Epithelial cell of esophagus (primary cell): ENCODE results near the gene PRKAR2B.
A peak's percentile ranks its signal among the peaks of the same experiment; 100 is the strongest.

Source experiments
- DNase-seq: peaks from one replicate; pipeline ENCODE4 v3.0.0; 2010; ENCODE audit warnings: low read depth
- H3K4me3 ChIP-seq: 2 replicates; pipeline ENCODE4 v1.5.1; 2011; ENCODE audit warnings: mild to moderate bottlenecking, low read length, control low read depth
- TF ChIP-seq, protein P1 (sequence below): IDR thresholded peaks from 2 replicates; pipeline ENCODE4 v1.5.1; 2011; ENCODE audit warnings: low read depth, mild to moderate bottlenecking, low read length, control low read depth, inconsistent platforms; ENCODE audit not compliant: insufficient read depth; ENCODE audit errors: missing control alignments

The PRKAR2B gene

DNA sequence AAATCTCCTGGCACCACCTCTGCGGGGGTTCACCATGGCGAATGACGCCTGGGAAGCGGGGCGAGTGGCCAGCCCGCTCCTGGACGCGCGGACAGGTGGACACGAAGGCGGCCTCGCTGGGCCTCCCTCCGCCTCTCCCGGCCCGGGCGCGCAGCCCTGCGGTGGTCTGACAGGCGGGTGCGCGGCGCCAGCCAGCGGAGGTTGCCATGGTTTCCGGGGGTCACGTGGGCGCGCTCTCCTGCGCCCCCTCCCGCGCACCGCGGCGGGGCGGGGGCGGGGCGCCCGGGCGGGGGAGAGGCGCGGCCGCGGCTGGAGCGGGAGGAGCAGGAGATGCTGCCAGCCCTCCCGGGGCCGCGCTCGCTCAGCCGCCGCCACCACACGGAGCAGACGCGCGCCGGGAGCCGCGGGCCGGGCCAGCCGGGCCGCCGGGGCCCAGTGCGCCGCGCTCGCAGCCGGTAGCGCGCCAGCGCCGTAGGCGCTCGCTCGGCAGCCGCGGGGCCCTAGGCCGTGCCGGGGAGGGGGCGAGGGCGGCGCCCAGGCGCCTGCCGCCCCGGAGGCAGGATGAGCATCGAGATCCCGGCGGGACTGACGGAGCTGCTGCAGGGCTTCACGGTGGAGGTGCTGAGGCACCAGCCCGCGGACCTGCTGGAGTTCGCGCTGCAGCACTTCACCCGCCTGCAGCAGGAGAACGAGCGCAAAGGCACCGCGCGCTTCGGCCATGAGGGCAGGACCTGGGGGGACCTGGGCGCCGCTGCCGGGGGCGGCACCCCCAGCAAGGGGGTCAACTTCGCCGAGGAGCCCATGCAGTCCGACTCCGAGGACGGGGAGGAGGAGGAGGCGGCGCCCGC lies at the start of gene PRKAR2B:
Gene PRKAR2B (plus strand): TSS at position 359 of the 848 bp plus-strand sequence. CDS start 203 bp downstream, at position 562.
- peak; percentile 23 for DNase-seq
- H3K4me3 ChIP-seq: peak within 1 kb of the TSS; percentile 28
- TF ChIP-seq, protein P1, sequence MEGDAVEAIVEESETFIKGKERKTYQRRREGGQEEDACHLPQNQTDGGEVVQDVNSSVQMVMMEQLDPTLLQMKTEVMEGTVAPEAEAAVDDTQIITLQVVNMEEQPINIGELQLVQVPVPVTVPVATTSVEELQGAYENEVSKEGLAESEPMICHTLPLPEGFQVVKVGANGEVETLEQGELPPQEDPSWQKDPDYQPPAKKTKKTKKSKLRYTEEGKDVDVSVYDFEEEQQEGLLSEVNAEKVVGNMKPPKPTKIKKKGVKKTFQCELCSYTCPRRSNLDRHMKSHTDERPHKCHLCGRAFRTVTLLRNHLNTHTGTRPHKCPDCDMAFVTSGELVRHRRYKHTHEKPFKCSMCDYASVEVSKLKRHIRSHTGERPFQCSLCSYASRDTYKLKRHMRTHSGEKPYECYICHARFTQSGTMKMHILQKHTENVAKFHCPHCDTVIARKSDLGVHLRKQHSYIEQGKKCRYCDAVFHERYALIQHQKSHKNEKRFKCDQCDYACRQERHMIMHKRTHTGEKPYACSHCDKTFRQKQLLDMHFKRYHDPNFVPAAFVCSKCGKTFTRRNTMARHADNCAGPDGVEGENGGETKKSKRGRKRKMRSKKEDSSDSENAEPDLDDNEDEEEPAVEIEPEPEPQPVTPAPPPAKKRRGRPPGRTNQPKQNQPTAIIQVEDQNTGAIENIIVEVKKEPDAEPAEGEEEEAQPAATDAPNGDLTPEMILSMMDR: no peak

DNA sequence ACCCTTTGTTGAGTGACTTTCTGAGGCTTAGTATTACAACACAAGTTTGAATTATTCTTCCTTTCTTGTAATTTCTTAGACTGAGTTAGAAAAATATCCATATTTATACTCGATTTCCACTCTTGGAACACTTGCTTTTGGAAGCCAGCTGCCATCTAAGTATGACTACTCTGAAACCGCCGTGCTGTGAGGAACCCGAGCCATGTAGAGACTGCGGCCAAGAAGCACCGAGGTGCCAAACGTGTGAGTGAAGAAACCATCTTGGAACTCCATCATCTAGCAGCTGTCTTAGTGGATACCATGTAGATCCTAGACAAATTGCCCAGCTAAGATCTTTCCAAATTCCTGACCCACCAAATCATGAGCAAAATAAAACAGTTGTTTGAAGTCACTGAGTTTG lies 49.7 kb upstream of the PRKAR2B start:
- H3K4me3 ChIP-seq: no peak overlapping the region
- no peak for DNase-seq
- TF ChIP-seq, protein P1: no peak

DNA sequence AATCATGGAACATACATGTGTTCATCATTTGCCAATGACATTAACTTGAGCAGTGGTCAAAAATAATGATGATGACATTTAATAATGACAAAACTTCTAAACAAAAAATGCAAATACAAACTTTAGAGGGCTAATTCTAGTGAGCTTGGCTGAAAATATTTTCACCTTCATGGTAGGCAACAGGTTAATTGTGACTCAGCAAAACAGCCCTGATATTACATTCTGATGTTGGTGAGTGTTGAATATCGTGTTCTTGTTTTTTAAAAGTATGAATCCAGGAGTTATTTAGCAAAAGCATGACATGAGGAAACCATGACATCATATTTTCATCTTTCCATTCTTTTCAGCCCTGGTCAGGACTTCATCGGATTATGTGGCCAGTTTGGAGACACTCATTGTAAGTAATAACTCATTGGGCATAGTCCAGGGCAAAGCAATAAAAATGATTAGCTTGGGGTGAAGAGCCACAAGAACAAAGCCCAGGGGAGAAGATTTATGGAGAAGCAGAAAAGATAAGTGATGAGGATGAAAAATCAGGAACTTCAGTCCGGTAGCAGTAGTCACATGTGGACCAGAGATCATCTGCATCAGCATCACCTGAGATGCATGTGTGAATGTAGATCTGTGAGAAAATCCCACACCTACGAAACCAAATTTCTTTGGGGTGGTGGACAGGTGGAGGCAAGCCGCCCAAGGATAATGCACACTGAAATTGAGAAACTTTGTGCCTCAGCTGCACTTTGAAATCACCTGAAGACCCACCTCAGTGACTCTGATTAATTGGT lies 46.8 kb upstream of the PRKAR2B start:
- TF ChIP-seq, protein P1: no peak
- H3K4me3 ChIP-seq: no peak overlapping the region
- DNase-seq: no peak

DNA sequence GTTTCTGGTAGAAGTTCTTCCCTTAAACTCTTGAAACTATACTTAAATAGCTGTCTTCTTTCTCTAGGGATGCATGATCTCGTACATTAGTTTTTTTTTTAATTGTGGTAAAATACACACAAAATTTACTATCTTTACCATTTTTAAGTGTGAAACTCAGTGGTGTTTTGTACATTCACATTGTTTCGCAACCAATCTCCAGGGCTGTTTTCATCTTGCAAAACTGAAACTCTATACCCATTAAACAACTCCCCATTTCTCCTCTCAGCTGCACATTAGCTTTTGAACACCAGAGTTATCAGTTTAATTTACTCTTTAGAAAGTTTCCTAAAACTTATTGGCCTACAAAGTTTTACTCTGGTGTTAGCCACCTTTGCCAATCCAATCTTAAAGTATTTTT lies 45.5 kb upstream of the PRKAR2B start:
- DNase-seq: peak; percentile 3
- TF ChIP-seq, protein P1: no peak
- H3K4me3 ChIP-seq: no peak overlapping the region

DNA sequence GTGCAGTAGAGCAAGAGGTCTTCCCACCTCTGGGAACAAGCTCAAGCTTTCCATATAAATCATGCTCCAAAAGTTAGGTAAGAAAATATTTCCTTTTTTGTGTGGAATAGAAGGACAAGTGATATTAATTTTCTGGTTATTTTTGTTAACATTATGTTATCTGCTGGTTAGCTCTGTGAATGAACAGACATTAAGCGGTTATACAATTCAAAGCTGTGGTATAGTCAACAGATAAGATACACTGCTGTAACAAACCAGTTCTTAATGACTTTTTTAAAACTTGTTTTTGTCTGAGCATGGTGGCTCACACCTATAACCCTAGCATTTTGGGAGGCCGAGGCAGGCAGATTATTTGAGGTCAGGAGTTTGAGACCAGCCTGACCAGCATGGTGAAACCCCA lies 43.0 kb upstream of the PRKAR2B start:
- TF ChIP-seq, protein P1: no peak
- H3K4me3 ChIP-seq: no peak overlapping the region
- no peak for DNase-seq

DNA sequence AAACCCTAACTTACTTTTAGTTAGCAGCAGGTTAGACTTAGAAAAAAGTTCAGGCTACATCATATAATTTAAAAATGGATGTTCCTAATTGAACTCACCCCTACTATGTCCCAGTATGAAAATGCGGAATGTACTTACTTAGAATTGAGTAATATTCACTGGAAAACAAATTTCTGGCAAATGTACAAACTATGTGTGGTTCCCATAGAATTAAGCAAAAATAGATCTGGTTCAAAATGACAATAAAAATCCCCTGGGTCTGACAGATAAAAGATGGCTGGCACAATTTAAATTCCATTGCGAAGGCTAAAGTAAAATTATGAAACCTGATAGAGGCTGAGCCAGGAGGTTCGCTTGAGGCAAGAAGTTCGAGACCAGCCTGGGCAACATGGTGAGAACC lies 42.4 kb upstream of the PRKAR2B start:
- no peak for DNase-seq
- no peak overlapping the region for H3K4me3 ChIP-seq
- TF ChIP-seq, protein P1: no peak
